ENCODE data around the gene CAPN3. TPM values are rescaled to one million over a fixed set of nuclear protein-coding genes. Genes with fewer than 3 reads are reported as not detected.
"Not testable (repeated sequence)": the region's sequence is repeated elsewhere in the genome, so short reads cannot be mapped to it uniquely, and the experiment has no call there.

The CAPN3 gene
- total RNA-seq, result 10 to 100 TPM in 1 of 2 experiments, 1 to 10 TPM in 1; 8.3 to 10.1 TPM

DNA sequence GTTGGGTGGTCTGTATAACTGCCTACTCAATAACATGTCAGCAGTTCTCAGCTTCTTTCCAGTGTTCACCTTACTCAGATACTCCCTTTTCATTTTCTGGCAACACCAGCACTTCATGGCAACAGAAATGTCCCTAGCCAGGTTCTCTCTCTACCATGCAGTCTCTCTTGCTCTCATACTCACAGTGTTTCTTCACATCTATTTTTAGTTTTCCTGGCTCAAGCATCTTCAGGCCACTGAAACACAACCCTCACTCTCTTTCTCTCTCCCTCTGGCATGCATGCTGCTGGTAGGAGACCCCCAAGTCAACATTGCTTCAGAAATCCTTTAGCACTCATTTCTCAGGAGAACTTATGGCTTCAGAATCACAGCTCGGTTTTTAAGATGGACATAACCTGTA, at the start of gene CAPN3:
Gene CAPN3, plus strand, starts transcription at position 253 of the 400 bp plus-strand sequence. CDS start 305 bp downstream, outside the sequence.
- Mint-ChIP-seq H3K4me3 (no peak within 1 kb of the TSS), H3K27ac (no peak within 1 kb of the TSS), H3K36me3 (no peaks in the 10 kb centered on the region), H3K4me1 (peaks cover 4% of the 10 kb centered on the region), H3K9me3 (no peaks in the 10 kb centered on the region), H3K27me3 (no peaks in the 10 kb centered on the region)
- POLR2A ChIA-PET, result no interaction called here
- no peak for ATAC-seq (ENCODE audit: low read depth)
- no peak for DNase-seq

DNA sequence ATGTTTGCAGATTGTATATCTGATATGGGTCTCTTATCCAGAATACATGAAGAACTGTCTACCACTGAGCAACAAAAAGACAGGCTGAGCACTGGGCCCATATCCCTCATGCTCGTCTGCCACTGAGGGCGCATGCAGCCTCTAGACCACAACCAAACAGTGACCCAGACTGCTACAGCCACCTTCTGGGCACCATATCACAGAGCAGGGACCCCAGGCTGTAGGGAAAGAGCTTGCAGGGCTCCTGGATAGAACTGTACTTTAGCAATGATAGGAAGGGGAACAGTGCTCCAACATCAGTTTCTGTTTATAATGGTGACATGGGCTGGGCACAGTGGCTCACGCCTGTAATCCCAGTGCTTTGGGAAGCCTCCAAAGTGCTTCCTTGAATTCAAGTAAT, 45.8 kb upstream of the CAPN3 start:
- no peak for ATAC-seq (ENCODE audit: low read depth)
- POLR2A ChIA-PET, result no interaction called here
- peaks cover 9% of the 10 kb centered on the region for H3K36me3 Mint-ChIP-seq
- no peak for DNase-seq
- H3K9me3 Mint-ChIP-seq, result no peaks in the 10 kb centered on the region
- no peak overlapping the region for H3K27ac Mint-ChIP-seq
- H3K27me3 Mint-ChIP-seq, result no peaks in the 10 kb centered on the region
- no peak overlapping the region for H3K4me3 Mint-ChIP-seq
- H3K4me1 Mint-ChIP-seq, result no peaks in the 10 kb centered on the region

DNA sequence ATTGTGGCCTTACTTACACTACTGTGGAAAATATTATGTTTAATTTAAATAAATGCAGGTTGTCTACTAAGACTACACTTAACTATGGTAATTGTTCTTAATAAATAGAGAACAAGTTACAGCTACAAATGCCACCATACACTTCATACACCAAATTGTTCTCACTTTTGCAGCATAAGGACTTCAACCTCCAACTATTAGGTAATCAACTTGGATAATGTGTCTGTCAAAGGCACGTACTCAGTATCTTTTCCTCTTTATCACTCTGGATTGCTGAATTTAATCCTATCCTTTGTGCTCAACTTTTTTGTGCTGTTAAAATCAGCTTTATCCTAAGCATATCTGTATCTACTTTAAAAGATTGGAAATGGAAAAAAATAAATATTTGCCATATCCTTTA, 44.5 kb upstream of the CAPN3 start:
- H3K4me3 Mint-ChIP-seq, result no peak overlapping the region
- POLR2A ChIA-PET, result no interaction called here

GRCh38 chr15:42315521-42315920, 43.8 kb upstream of the CAPN3 start:
- Mint-ChIP-seq H3K27ac (no peak overlapping the region), H3K4me3 (no peak overlapping the region), H3K4me1 (no peaks in the 10 kb centered on the region), H3K27me3 (no peaks in the 10 kb centered on the region), H3K36me3 (peaks cover 9% of the 10 kb centered on the region), H3K9me3 (no peaks in the 10 kb centered on the region)
- POLR2A ChIA-PET, result no interaction called here
- DNase-seq (no peak), ATAC-seq (ENCODE audit: low read depth) (no peak)

More for the DNA sequence above, 44.5 kb upstream of the CAPN3 start:
- no peaks in the 10 kb centered on the region for H3K27me3 Mint-ChIP-seq
- DNase-seq, result no peak
- peaks cover 9% of the 10 kb centered on the region for H3K36me3 Mint-ChIP-seq
- H3K4me1 Mint-ChIP-seq, result no peaks in the 10 kb centered on the region
- ATAC-seq (ENCODE audit: low read depth), result no peak
- H3K9me3 Mint-ChIP-seq, result no peaks in the 10 kb centered on the region
- H3K27ac Mint-ChIP-seq, result no peak overlapping the region

DNA sequence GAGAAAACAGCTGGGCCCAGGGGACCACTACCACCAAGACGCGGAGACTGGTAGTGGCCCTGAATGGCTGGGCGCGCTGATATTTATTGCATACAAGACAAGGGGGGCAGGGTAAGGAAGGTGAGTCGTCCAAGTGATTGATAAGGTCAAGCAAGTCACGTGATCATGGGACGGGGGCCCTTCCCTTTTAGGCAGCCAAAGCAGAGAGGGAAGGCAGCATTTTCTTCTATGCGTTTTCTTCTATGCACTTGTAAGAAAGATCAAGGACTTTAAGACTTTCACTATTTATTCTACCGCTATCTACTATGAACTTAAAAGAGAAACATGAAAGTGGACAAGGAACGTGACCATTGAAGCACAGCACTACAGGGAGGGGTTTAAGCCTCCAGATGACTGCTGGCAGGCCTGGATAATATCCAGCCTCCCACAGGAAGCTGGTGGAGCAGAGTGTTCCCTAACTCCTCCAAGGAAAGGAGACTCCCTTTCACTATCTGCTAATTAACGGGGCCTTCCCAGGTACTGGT, 43.0 kb upstream of the CAPN3 start:
- POLR2A ChIA-PET; H3K27me3 Mint-ChIP-seq; H3K36me3 Mint-ChIP-seq; H3K9me3 Mint-ChIP-seq; H3K4me3 Mint-ChIP-seq; DNase-seq; H3K4me1 Mint-ChIP-seq; H3K27ac Mint-ChIP-seq; ATAC-seq (ENCODE audit: low read depth): not testable (repeated sequence)

DNA sequence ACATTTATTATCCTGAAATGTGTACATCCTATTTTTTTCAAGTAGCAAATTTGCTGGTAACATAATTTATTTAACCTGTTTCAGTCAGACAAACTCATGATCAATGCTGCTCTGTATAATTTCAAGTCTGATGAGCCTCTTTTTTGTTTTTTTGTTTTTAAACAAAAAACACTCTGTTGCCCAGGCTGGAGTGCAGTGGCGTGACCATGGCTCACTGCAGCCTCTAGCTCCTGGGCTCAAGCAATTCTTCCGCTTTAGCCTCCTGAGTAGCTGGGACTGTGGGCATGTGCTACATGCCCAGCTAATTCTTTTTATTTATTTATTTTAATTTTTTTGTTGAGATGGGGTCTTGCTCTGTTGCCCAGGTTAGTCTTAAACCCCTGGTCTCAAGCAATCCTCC, 40.1 kb upstream of the CAPN3 start:
- H3K9me3 Mint-ChIP-seq, result no peaks in the 10 kb centered on the region
- H3K27me3 Mint-ChIP-seq, result no peaks in the 10 kb centered on the region
- POLR2A ChIA-PET, result interaction anchor here (0.6 kb wide), 1 partner anchor 111 kb away, joined by 3 read pairs; the partner anchor contains the start of gene VPS39
- ATAC-seq (ENCODE audit: low read depth) (no peak), DNase-seq (no peak)
- no peaks in the 10 kb centered on the region for H3K4me1 Mint-ChIP-seq
- H3K4me3 Mint-ChIP-seq, result no peak overlapping the region
- H3K36me3 Mint-ChIP-seq, result peaks cover 18% of the 10 kb centered on the region
- no peak overlapping the region for H3K27ac Mint-ChIP-seq

DNA sequence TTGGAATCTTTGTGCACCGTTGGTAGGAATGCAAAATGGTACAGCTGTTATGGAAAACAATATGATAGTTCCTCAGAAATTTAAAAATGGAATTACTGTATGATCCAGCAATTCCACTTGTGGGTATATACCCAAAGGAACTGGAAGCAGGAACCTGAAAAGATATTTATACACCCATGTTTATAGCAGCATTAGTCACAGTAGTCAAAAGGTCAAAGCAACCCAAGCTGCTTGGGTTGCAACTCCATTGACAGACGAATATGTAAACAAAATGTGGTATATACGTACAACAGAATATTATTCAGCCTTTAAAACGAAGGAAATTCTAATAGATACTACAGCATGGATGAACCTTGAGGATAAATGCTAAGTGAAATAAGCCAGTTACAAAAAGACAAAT, 35.0 kb upstream of the CAPN3 start:
- POLR2A ChIA-PET, result no interaction called here
- no peaks in the 10 kb centered on the region for H3K27me3 Mint-ChIP-seq
- no peaks in the 10 kb centered on the region for H3K9me3 Mint-ChIP-seq
- no peaks in the 10 kb centered on the region for H3K4me1 Mint-ChIP-seq
- no peak overlapping the region for H3K27ac Mint-ChIP-seq
- DNase-seq, result no peak
- peaks cover 22% of the 10 kb centered on the region for H3K36me3 Mint-ChIP-seq
- no peak for ATAC-seq (ENCODE audit: low read depth)
- no peak overlapping the region for H3K4me3 Mint-ChIP-seq

DNA sequence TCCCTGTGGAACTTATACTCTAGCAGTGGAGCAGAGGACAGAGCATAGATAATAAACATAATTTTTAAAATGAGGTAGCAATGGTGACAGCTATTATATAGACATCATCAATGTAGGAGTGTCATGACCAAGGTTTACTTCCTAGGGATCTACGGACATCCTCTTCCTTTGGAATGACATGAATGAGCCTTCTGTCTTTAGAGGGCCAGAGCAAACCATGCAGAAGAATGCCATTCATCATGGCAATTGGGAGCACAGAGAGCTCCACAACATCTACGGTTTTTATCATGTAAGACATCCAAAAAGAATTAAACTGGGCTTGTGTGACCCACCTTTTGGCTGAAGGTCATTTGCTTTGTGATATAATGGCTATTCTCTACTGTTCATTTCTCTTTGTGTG, 30.1 kb upstream of the CAPN3 start:
- no peaks in the 10 kb centered on the region for H3K4me1 Mint-ChIP-seq
- H3K27me3 Mint-ChIP-seq, result no peaks in the 10 kb centered on the region
- no peak for DNase-seq
- POLR2A ChIA-PET, result no interaction called here
- no peak overlapping the region for H3K4me3 Mint-ChIP-seq
- peaks cover 14% of the 10 kb centered on the region for H3K36me3 Mint-ChIP-seq
- no peak overlapping the region for H3K27ac Mint-ChIP-seq
- H3K9me3 Mint-ChIP-seq, result no peaks in the 10 kb centered on the region
- no peak for ATAC-seq (ENCODE audit: low read depth)

DNA sequence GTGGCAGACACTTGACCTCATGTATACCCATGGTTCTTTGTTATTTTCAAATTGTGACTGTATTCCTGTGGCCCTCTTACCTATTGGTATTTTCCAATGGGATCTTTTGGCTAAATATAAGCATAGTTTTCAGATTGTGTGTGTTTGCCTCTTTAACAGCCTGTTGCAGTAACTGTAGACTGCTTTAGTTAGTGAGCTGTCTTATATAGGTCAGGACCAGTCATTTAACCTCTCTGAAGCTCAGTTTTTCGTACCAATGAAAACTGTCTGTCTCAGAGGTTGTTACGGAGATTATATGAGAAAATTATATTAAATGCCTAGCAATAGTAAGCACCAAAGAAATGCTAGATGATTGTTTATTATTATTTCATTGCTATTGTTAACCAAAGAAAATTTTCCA, 29.3 kb upstream of the CAPN3 start:
- DNase-seq (no peak), ATAC-seq (ENCODE audit: low read depth) (no peak)
- no peak overlapping the region for H3K27ac Mint-ChIP-seq
- H3K4me3 Mint-ChIP-seq, result no peak overlapping the region
- H3K4me1 Mint-ChIP-seq, result no peaks in the 10 kb centered on the region
- H3K9me3 Mint-ChIP-seq, result no peaks in the 10 kb centered on the region
- H3K27me3 Mint-ChIP-seq, result no peaks in the 10 kb centered on the region
- H3K36me3 Mint-ChIP-seq, result peaks cover 18% of the 10 kb centered on the region
- POLR2A ChIA-PET, result no interaction called here

DNA sequence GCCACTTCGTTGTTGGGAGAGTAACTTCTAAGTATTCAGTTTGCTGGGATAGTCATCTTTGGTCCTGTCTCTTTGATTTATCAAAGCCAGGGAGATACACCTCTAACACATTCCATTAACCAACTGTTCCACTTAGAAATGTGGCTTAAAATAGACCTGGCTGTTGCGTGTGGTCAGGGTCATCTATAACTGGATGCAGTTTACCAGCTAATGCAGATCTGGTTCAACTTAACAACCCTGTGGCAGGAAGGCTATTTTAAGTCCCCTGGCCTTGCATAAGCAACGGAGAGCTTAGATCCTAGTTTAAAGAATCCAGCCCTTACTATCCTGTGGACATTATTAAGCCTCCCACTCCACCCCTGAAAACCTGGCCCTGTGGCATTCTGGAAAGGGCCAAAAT, 28.1 kb upstream of the CAPN3 start:
- POLR2A ChIA-PET, result no interaction called here
- DNase-seq, result no peak

GRCh38 chr15:42332331-42332730, 27.0 kb upstream of the CAPN3 start:
- no peak overlapping the region for H3K4me3 Mint-ChIP-seq
- ATAC-seq (ENCODE audit: low read depth) (no peak), DNase-seq (no peak)
- POLR2A ChIA-PET, result no interaction called here
- H3K4me1 Mint-ChIP-seq, result no peaks in the 10 kb centered on the region
- peaks cover 13% of the 10 kb centered on the region for H3K9me3 Mint-ChIP-seq
- peaks cover 30% of the 10 kb centered on the region for H3K36me3 Mint-ChIP-seq
- H3K27ac Mint-ChIP-seq, result no peak overlapping the region
- no peaks in the 10 kb centered on the region for H3K27me3 Mint-ChIP-seq

More for the DNA sequence above, 28.1 kb upstream of the CAPN3 start:
- Mint-ChIP-seq H3K36me3 (peaks cover 27% of the 10 kb centered on the region), H3K4me1 (no peaks in the 10 kb centered on the region), H3K27ac (no peak overlapping the region), H3K27me3 (no peaks in the 10 kb centered on the region), H3K4me3 (no peak overlapping the region), H3K9me3 (peaks cover 7% of the 10 kb centered on the region)
- ATAC-seq (ENCODE audit: low read depth), result no peak

DNA sequence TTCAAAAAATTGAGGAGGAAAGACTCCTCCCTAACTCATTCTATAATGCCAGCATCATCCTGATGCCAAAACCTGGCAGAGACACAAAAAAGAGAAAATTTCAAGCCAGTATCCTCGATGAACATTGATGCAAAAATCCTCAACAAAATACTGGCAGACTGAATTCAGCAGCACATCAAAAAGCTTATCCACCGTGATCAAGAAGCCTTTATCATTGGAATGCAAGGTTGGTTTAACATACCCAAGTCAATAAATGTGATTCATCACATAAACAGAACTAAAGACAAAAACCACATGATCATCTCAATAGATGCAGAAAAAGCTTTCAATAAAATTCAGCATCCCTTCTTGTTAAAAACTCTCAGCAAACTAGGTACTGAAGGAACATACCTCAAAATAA, 24.2 kb upstream of the CAPN3 start:
- DNase-seq (no peak), ATAC-seq (ENCODE audit: low read depth) (no peak)
- POLR2A ChIA-PET, result no interaction called here
- peaks cover 1% of the 10 kb centered on the region for H3K4me1 Mint-ChIP-seq
- H3K27ac Mint-ChIP-seq, result no peak overlapping the region
- H3K36me3 Mint-ChIP-seq, result peaks cover 26% of the 10 kb centered on the region
- peaks cover 13% of the 10 kb centered on the region for H3K9me3 Mint-ChIP-seq
- H3K4me3 Mint-ChIP-seq, result no peak overlapping the region
- no peaks in the 10 kb centered on the region for H3K27me3 Mint-ChIP-seq

DNA sequence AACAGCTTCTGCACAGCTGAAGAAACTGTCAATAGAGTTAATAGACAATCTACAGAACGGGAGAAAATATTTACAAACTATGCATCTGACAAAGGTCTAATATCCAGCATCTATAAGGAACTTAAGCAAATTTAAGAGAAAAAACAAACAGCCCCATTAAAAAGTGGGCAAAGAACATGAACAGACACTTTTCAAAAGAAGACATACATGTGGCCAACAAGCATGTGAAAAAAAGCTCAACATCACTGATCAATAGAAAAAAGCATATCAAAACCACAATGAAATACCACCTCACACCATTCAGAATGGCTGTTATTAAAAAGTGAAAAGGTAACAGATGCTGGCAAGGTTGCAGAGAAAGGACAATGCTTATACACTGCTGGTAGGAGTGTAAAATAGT, 22.7 kb upstream of the CAPN3 start:
- H3K27me3 Mint-ChIP-seq; POLR2A ChIA-PET; DNase-seq; H3K4me3 Mint-ChIP-seq; H3K4me1 Mint-ChIP-seq; H3K27ac Mint-ChIP-seq; ATAC-seq (ENCODE audit: low read depth): not testable (repeated sequence)
- Mint-ChIP-seq H3K9me3 (peaks cover 13% of the 10 kb centered on the region), H3K36me3 (peaks cover 25% of the 10 kb centered on the region)

DNA sequence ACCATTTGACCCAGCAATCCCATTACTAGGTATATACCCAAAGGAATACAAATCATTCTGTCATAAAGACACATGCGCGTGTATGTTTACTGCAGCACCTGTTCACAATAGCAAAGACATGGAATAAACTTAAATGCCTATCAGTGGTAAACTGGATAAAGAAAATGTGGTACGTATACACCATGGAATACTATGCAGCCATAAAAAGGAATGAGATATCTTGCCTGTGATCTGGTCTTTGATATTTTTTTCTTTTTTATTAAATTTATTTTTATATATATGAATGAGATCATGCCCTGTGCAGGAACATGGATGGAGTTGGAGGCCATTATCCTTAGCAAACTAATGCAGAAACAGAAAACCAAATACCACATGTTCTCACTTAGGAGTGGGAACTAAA, 22.2 kb upstream of the CAPN3 start:
- peaks cover 25% of the 10 kb centered on the region for H3K36me3 Mint-ChIP-seq
- DNase-seq; H3K27ac Mint-ChIP-seq; H3K4me3 Mint-ChIP-seq; H3K4me1 Mint-ChIP-seq; POLR2A ChIA-PET; ATAC-seq (ENCODE audit: low read depth); H3K27me3 Mint-ChIP-seq: not testable (repeated sequence)
- peaks cover 13% of the 10 kb centered on the region for H3K9me3 Mint-ChIP-seq

GRCh38 chr15:42338500-42338899, 20.8 kb upstream of the CAPN3 start:
- Mint-ChIP-seq H3K9me3 (peaks cover 13% of the 10 kb centered on the region), H3K36me3 (peaks cover 23% of the 10 kb centered on the region), H3K27me3 (no peaks in the 10 kb centered on the region), H3K27ac (no peak overlapping the region), H3K4me3 (no peak overlapping the region), H3K4me1 (peaks cover 1% of the 10 kb centered on the region)
- DNase-seq, result no peak
- POLR2A ChIA-PET, result no interaction called here
- ATAC-seq (ENCODE audit: low read depth), result no peak
